ENCODE measurements around the gene ELAPOR1.

DNA sequence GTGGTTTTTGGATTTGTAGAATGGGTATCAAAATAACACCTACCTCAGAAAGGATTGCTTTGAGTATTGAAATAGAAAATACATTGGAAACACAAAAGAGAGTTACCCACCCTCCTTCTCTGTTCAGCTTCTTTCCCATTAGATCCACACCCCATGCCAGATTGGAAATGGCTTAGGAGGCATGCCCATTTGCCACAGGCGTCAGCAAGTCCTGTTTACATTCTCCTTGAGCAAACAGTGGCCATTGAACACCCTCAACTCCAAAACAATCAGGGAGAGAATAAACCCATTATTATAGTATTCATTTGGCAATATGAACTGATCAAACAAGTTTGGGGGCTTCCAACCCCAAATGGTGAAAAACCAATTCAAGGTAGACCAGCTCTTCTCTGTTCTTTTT, 2.4 kb downstream of the ELAPOR1 start:
- TF ChIP-seq CTCF (conservative IDR thresholded peaks at IDR 0.05; ENCODE audit: low read length): no peak
- TF ChIP-seq EZH2phosphoT487 (IDR thresholded peaks at IDR 0.05; ENCODE audit: borderline replicate concordance, low read depth, low read length): no peak
